Measurements from ENCODE around the gene EHBP1. TPM values are rescaled to one million over a fixed set of nuclear protein-coding genes. Genes with fewer than 3 reads are reported as not detected.
"Not testable (repeated sequence)": the region's sequence is repeated elsewhere in the genome, so short reads cannot be mapped to it uniquely, and the experiment has no call there.

The EHBP1 gene
- total RNA-seq, 1 donor from 2014 or later, result 114 TPM

DNA sequence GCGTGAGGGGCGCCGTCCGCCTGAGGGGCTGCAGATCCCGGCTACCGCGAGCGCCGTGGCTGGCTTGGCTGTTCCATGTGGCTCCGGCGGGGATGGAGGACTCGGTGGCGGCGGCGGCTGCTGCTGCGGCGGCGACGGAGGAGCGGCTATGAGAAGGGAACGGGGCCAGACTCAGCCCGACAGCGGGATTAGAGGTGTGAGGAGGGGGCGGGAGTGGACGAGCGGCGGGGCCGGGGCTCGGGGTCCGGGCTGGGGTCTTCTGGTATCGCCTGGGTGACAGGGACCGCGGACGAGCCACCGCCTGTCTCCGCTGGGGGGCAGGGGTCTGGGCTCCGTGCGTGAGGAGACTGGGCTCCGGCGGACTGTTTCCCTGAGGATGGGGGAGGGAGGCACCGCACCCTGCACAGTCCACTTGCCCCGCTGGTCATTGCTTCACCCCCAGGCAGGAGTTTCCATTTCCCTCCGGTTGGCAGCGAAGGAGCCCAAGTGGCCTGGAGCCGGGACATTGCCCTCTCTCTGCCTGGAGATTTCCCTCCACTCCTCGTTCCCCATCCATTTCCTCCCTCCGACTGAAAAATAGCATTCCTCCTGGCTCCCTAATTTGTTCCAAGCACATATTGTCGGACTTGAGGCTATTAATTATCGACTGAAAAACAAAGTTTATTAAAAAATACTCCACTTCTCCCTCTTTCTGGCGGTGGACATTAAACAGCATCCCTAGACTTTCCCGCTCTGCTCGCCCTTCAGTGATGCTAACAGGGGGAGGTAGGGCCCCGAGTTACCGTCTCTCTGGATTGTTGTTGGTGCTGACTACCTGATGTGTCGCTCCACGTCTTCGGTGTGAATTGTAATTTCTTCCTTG, 577 bp downstream of the EHBP1 start:
- DNase-seq, result peak; percentile 68

DNA sequence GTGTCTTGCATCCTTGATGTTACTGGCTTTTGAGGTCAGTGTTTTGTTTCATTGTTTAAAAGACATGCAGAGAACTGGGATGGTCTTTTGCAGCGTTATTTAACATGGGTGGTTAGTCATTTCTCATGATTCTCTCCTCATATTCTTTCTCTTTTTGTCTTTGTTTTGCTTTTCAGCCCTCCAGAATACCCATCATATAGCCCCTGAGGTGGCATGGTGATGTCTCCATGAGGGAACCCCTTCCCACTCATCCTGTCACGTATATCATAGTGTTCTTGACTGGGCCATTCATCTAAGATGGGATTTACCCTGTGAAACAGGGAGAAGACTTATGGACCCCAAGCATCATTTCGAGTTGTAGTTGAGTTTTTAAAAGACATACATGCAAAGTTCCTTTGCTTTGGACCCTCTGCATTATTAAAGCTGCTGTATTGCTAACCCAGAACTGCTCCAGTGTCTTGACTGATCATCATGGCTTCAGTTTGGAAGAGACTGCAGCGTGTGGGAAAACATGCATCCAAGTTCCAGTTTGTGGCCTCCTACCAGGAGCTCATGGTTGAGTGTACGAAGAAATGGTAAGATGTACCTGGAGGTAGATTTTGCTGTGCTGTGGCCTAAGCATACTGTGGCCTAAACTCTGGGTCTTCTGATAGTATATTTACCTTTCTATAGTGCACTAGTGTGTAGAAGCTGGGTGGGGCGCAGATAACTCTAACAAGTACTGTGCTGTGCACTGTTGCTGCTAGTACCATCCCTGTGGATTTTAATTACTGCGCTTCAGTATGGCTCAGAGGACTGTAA, 1.4 kb downstream of the EHBP1 start:
- no peak for DNase-seq

DNA sequence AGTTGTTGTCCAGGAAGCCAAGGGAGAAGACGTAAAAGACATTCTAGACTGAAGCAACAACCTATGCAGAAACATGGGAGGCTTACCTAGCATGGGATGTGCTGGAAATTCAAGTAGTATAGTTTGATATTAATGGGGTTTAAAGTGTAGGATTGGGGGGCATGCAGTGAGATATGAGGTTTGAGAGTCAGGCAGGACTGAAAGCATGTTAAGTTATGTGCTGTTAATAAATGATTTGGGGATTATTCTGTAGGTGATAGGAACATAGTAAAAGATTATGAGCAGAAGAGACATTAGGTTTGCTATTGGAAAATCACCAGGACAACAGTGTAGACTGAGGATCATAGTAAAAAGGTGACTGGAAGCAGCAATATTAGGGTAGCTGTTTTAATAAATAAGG, 3.2 kb downstream of the EHBP1 start:
- no peak for DNase-seq

DNA sequence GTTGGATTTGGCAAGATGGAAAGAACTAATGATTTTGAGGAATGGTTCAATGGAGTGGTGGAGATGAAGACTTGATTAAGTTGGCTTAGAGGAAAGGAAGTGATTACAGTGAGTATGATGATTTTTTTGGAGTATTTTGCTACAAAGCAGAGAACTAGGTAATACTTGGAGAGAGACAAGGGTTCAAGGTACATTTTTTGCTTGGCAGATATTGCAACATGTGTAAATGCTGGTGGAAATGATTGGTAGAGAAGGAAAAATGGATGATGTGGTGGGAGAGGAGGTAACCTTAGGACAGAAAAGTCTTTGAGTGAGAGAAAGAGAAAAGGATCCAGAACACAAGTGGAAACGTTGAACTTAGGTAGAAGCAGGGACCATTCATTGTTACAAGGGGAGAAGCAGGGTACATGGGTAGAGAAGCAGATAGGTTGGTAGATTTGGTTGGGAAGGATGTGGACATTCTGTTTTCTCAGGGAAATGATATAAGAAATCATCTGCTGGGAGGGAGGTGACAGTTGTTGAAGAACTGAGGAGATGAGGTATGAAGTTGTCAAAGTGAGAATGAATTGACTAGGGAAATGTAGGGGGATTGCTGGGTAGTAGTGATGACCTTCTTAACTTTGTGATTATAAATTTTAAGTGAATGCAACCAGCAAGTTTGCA, 6.5 kb downstream of the EHBP1 start:
- DNase-seq, result no peak

DNA sequence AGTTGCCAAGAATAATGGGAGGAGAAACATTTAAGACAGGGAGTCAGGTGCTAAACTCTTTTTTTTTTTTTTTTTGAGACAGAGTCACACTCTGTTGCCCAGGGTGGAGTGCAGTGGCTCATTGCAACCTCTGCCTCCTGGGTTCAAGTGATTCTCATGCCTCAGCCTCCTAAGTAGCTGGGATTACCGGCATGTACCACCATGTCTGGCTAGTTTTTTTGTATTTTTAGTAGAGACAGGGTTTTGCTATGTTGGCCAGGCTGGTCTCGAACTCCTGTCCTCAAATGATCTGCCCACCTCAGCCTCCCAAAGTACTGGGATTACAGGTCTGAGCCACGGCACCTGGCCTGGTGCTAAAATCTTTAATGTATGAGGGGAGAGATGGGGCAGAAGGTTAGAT, 7.7 kb downstream of the EHBP1 start:
- not testable (repeated sequence) for DNase-seq

DNA sequence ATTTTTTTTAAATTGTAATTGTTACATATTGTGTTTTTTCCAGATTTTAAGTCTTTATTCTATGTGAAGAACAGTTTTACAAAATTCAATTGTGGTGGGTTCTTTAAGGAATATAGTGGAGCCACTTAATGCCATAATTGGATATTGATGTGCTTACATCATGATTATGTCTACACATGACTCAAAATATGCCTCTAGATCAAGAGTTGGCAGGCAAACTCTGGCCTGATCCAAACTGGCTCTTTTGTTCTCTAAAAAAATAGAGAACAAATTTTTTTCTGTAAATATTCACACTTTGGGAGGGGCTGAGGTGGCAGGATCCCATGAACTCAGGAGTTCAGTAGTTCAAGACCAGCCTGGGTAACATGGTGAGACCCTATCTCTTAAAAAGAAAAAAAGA, 8.3 kb downstream of the EHBP1 start:
- no peak for DNase-seq

DNA sequence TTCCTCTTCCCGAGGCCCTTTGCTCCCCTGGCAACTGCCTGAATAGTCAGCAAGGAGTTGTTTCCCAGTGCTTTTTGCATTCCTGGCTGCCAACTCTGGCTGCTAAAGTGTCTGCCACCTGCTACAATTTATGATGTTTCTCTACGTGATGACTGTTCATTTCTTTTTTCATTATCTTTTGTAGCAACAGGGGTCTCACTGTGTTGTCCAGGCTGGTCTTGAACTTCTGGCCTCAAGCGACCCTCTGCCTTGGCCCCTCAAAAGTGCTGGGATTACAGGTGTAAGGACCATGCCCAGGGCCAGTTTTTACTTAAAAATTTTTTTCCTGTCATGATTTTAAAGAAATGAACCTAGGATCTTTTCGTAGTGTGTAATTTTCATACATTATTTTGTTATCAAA, 11.3 kb downstream of the EHBP1 start:
- no peak for DNase-seq

DNA sequence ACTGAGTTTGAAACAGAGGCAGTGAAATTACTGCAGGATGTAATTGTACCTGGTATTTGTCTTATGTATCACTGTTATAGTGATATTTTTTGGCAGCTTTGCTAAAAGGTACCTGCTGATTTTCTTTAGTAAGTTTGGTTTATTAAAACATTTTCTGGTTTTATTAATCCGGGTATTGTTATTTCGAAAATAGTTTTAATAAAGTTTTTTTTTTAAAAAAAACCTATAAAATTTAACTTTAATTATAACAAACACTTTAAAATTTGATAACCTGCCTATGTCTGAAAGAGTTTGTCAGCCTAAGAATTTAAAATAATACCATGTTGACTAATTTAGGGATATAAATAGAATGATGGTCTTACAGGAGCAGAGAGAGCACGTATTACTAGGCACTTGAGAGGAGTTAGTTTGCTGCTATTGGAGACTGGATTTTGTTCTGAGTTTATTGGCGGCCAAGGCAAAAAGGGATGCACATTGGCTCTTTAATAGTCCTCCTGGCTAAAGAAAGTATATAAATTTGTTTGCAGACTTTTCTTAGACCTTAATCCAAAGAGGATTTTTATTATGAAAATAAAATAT, 12.1 kb downstream of the EHBP1 start:
- no peak for DNase-seq

DNA sequence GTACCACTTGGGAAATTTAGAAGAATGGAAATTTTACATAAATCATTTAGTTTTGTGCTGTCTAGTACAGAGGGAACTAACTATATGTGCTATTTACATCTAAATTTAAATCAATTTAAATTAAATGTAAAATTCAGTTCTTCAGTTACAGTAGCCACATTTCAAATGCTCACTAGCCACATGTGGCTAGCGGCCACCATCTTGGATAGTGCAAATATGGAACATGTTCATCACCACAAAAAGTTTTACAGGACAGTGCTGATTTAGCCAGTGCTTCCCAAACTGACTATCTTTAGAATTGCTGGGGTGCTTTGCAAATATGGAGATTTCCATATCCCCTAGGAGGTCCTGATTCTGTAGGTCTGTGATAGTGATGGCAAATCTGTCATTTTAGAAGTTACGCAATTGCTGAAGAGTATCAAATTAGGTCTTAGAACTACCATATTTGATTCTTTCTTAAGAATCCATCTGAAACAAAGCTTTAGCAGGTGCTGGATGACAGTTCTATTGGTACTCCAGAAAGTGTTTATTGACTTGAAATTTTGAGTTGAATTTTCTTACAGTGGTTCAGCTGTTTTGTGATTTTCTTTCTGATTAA, 12.8 kb downstream of the EHBP1 start:
- no peak for DNase-seq

DNA sequence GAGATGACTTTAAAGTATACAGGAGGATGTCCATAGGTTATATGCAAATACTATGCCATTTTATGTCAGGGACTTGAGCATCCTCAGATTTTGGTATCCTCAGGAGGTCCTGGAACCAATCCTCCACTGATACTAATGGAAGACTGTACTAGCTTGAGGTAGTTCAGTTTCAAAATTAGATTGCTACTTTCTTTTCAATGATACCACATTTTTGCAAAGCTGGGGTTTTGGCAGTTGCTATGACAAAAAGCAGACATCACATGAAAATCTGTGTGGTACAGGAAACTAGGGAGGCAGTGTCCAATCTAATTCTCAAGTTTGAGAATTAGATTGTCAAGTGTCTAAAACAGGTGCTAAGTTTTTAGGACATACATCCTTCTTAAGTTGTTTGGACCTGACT, 14.2 kb downstream of the EHBP1 start:
- no peak for DNase-seq

DNA sequence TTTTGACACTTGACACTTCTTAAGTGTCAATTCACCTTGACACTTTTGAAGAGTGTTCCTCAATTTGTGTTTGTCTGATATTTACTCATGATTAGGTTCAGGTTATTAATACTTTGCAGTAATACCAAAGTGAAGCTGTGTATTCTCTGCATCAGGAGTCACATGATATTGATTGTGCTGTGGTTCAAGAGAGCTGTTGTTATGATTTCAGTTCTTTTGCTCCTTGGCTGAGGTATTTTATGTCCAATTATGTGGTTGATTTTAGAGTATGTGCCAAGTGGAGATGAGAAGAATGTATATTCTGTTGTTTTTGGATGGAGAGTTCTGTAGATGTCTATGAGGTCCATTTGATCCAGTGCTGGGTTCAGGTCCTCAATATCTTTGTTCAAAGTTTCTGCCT, 17.2 kb downstream of the EHBP1 start:
- DNase-seq, result no peak

DNA sequence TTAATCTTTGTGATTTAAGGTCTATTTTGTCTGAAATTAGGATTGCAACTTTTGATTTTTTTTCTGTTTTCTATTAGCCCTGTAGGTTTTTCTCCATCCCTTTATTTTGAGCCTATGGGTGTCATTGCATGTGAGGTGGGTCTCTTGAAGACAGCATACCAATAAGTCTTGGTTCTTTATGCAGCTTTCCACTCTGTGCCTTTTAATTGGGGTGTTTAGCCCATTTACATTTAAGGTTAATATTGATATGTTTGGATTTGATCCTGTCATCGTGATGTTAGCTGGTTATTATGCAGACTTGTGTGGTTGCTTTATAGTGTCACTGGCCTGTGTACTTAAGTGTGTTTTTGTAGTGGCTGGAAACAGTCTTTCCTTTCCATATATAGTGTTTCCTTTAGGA, 17.7 kb downstream of the EHBP1 start:
- no peak for DNase-seq

DNA sequence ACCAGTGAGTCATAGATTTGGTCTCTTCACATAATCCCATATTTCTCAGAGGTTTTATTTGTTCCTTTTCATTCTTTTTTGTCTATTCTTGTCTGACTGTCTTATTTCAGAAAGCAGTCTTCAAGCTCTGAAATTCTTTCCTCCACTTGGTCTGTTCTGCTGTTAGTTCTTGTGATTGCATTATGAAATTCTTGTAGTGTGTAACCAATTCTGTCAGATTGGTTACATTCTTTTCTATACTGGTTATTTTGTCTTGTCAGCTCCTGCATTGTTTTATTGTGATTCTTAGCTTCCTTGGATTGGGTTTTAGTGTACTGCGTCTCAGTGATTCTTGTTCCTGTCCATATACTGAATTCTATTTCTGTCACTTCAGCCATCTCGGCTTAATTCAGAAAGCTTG, 18.6 kb downstream of the EHBP1 start:
- DNase-seq, result no peak

DNA sequence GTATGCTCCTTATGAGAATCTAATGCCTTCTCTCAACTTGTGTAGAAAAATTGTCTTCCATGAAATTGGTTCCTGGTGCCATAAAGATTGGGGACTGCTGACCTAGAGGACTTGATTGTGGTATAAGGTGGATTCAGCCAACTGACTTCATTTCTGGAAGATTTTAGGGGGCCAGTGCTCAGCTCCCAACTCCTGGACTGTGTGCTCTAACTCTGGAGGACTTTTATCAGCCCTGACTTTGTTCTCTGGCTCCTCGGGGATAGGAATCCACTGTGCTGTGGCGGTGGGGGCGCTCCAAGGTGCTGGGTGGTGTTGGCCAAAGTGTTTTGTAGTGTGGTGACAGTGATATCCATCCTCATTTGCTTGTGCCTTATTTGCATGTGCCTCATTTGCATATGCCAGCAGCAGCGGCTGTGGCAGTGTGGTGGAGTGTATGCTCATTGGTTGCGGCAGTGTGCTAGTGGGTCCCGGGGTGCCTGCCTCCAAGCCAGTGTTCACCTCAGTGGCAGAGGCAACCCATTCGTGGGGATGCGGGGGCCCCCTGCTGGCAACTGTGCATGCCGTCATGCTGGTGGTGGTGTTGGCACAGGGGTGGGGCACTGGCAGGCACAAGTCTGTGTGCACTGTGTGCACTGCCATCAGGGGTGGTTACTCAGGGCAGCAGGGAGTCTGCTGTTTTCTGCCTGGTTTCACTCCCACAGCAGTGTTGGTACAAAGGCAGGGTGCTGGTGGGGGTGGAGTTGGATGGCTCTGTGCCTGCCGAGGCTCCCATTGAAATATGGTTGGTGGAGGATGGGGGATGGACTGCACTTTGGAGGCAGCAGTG, 19.6 kb downstream of the EHBP1 start:
- peak; percentile 9 for DNase-seq

DNA sequence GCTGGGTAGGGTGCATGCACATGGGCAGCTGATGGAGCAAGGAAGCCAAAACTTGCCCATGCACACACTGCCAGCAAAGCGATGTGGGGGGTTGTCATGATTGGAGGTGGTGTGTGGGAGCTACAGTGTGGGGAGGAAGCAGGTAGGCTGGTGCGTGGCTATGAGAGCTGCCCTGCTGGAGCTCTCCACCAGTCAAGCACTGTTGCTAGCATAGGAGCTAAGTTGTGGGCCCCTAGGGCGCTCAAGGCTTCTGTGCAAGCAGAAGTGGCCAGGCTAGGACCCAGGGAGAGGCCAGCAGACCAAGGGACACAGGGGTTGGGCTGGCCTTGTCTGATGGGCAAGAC, 20.2 kb downstream of the EHBP1 start:
- DNase-seq, result no peak

DNA sequence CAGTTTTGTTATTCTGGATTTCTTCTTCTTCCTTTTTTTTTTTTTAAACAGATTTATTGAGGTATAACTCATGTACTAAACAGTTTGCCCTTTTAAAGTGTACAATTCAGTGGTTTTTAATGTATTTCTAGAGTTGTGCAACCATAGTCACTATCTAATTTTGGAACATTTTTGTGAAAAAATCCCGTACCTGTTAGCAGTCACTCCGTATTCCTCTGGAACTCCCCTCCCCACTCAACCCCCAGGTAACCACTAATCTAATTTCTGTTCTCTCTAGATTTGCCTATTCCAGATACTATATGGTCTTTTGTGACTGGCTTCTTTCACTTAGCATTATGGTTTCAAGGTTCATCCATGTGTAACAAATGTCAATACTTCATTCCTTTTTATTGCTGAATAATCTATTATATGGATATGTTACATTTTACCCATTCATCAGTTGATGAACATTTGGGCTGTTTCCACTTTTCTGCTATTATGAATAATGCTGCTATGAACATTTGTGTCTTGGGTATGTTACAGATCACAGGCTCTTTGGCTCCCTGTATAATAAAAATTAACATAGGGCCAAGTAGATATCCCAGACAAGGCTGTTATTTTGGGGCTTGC, 21.9 kb downstream of the EHBP1 start:
- DNase-seq, result no peak

DNA sequence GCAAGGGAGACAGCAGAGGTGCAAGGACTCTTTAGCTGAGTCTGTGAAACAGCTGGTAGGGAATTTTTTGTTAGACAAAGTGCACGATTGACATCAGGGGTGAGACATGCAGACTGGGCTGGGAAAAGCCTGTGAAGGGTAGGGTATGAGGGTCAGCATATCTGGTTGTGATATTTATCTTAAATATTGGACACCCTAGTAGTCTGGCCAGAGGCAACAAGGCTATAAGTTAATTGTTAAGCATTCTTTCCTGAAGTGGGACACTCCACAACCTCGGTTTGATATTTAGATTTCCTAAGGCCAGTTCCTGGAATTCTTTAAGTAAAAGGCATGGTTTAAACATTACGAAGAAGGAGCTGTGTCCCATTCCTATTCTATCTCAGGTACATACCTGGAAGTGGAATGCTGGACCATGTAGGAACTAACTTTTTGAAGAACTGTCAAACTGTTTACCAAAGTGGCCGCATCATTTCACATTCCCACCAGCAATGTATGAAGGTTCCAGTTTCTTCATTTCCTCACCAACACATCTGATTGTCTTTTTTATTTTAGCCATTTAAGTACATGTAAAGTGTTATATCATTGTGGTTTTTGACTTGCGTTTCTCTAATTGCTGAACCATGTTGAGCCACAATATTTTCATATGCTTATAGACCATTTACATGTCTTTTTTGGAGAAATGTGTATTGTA, 22.5 kb downstream of the EHBP1 start:
- no peak for DNase-seq

DNA sequence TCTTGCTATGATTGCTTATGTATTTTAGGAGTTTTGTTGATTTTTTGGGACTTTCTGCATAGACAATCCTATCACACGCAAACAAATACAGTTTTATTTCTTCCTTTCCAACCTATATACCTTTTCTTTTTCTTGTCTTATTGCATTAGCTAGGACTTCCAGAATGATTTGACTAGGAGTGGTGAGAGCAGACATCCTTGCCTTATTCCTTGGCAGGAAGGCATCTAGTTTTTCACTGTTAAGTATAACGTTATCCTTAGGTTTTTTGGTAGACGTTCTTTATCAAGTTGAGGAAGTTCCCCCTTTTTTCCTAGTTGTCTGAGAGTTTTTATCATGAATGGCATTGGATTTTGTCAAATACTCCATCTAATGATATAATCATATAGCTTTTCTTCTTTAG, 25.8 kb downstream of the EHBP1 start:
- DNase-seq, result no peak

DNA sequence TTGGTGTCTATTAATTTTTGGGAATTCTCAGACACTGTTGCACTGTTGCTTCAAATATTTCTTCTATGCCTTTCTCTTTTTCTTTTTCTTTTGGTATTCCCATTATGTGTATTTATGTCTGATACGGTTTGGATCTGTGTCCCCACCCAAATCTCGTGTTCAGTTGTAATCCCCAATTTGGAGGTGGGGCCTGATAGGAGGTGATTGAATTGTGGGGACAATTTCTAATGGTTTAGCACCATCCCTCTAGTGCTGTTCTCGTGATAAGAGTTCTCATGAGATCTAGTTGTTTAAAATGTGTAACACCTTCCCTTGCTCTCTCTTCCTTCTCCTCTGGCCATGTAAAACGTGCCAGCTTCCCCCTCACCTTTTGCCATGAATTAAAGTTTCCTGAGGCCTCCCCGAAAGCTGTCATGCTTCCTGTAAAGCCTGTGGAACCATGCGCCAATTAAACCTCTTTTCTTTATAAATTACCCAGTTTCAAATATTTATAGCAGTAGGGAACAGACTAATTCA, 26.8 kb downstream of the EHBP1 start:
- DNase-seq, result no peak

DNA sequence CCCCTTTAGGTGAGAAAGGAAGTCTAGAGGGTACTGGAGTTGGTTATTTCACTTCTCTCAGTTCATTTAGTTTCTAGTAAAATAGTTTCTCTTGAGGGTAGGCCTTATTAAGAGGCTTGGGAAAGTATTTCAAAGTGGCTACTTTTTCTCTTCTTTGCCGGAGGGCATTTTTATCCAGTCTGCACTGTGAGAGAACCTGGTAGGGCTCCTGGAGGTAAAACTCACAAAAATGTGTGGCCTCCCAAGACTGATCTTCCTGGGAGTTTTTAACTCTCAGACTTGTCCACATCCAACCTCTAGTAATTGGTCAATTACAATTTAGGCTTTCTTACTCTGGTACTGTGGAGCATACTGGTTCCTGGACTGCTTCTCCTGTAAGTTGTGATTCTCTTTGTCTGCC, 28.0 kb downstream of the EHBP1 start:
- no peak for DNase-seq

All from occipital lobe (tissue), 2 donors.